ENCODE measurements around the gene SDCCAG8.
A peak's percentile ranks its signal among the peaks of the same experiment; 100 is the strongest.
"Not testable (repeated sequence)": the region's sequence is repeated elsewhere in the genome, so short reads cannot be mapped to it uniquely, and the experiment has no call there.

Gene SDCCAG8

DNA sequence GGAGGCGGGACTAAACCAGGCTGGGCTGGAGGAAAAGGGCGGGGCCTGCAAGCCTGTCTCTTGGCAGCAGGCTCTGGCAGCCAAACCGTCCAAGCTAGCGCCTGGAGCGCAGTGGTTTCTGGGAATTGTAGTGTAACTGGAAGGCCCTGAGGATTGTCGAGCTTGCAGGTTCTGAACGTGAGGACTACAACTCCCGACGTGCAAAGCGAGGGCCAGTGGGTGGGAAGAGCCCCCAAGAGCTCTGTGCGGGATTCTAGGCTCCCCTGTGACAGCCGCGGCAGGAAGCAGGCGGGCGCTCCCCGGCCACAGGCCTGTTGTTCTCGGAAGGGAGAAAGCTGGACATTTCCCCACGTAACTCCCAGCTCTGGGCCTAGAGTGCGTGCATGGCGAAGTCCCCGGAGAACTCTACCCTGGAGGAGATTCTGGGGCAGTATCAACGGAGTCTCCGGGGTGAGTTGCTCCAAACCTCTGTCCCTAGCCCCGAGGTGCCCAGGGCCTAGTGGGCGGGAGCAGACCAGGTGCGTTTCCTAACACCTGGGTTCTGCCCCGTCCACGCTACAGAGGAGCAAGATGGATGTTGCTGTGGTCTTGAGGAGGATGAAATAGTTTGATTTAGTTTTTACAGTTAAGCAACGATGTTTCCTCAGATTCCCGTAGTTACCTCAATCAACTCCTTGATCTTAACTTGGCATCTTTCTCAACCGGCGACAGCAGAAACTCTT, at the start of gene SDCCAG8:
Gene SDCCAG8, plus strand, starts transcription at position 251 of the 722 bp plus-strand sequence. Its CDS starts 133 bp downstream, at position 384.
- DNase-seq: peak; percentile 82 to 100 (median 98)

DNA sequence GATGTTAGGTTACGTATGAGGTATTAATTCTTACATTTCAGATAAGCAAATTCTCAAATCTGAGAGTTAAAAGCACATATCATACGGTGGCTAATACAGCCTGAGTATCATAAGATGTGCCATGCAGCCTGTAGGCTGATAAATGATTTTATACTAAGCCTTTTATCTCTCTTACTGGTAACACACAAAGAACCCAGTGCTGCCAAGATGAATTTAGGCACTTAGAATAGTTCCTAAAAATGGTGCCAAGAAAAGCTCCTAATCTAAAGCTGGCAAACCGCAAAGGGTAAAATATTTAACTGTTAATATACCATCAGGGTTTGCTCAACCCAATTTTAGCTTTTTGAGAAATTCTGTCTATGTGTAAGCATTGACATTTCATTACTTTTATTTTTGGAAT, 43.9 kb upstream of the SDCCAG8 start:
- not testable (repeated sequence) for DNase-seq

DNA sequence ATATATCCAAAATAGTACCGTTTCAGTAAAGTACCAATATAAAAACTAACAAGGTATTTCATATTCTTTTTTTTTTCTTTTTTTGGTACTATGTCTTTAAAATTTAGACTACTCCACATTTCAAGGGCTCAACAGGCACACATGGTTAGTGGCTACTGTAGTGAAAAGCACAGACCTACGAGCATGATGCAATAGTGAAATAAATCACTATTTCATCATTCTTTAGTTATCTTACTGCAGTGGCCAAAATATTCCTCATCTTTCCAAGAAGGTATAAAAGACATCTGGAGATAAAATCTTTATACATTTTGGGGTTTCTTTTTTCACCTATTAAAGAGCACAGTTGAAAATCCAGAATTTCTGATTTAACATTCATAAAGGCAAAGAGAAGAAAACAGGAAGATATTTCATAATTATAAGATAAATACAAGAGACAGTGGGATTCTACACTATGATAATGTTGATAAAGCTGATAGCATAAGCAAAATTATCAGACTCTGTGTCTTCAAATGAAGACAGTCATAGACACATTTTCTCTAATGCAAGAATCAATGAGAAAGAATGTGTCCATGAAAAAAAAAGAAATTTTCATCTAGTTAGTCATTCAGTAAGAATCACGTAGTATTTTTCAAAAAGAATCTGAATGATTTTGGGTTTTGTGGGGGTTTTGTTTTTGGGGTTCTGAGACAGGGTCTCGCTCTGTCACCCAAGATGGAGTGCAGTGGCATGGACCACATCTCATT, 42.6 kb upstream of the SDCCAG8 start:
- no peak for DNase-seq

- not testable (repeated sequence) for DNase-seq
These were observed 40.5 kb upstream of the SDCCAG8 start for GRCh38 chr1:243215276-243215875.

DNA sequence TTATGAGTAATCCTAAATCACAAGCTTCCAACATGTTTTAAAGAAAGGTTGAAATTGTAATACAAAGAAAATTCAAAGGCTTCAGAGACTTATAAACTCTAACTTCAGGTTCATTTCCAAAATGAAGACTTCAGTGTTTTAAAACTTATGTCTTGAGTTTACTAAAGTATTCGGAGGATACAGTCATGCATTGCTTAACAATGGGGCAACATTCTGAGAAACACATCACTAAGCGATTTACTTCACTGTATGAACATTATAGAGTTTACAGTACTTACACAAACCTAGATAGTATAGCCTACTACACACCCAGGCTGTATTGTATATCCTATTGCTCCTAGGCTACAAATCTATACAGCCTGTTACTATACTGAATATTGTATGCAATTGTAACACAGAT, 39.1 kb upstream of the SDCCAG8 start:
- DNase-seq: no peak

GRCh38 chr1:243217349-243217748, 38.5 kb upstream of the SDCCAG8 start:
- DNase-seq: no peak

DNA sequence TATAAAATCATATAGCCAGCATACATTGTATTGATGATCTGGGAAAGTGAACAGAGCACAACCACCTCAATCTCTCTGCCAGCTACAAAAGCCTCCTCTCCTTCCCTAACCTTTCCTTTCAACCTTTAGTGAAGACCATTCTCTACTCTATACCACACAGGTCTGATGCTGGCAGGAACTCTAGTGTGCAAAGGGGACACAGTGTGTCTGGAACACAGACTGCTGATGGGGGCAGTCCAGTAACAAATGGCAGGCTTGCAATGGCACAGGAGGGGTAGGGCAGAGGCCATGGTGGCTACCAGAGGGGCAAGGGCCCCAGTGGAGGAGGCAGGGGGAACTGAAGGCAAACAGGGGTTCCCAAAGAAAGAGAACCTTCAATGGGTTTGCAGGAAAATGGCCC, 37.8 kb upstream of the SDCCAG8 start:
- DNase-seq: no peak

GRCh38 chr1:243227622-243228021, 28.2 kb upstream of the SDCCAG8 start:
- DNase-seq: no peak

- no peak for DNase-seq
These were observed 26.3 kb upstream of the SDCCAG8 start for GRCh38 chr1:243229526-243229925.

GRCh38 chr1:243230914-243231313, 24.9 kb upstream of the SDCCAG8 start:
- DNase-seq: no peak

DNA sequence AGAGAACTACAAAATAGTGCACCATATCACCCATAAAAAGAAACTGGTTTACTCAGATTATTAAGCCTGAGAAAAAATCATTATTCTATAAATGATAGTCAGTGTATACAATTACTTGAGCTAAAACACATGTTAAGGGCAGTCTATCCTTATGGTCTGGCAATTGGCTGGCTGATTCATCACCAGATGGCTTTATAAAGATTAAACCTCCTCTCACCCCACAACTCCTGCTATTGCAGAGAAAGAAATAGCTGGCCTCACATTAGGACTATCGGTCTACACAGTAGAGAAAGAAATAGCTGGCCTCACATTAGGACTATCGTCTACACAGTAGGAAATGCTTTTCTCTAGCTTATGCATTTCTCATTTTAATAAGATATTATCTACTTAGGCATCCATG, 21.9 kb upstream of the SDCCAG8 start:
- DNase-seq: no peak

GRCh38 chr1:243234978-243235647, 20.7 kb upstream of the SDCCAG8 start:
- DNase-seq: no peak

DNA sequence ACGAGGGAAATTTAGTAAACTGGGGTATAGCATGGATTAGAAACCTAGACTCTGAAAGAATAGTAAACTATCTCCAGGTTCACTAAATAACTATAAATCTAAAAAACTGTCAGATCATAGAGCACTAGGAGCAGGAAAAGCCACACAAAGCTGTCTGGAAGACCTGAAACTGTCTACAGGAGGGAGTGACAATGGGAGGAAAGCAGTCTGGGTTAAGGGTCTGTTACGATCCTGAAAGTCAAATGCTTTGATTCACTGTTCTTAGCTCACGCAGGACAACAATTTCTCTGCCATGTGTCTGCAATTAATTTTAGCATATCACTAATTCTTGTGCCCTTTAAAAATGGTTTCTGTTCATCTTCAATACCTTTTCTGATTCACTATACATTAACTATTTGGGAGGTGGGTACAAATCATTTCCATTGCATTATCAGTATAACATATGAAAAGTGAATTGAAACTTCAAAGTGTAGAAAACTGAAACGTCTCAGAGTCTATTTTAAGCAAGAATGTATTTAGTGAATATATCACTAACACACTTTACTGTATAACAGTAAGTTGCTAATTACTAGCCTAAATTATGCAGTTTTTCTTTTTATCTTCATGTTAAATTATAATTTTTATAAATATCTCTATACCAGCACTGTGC, 19.1 kb upstream of the SDCCAG8 start:
- no peak for DNase-seq

DNA sequence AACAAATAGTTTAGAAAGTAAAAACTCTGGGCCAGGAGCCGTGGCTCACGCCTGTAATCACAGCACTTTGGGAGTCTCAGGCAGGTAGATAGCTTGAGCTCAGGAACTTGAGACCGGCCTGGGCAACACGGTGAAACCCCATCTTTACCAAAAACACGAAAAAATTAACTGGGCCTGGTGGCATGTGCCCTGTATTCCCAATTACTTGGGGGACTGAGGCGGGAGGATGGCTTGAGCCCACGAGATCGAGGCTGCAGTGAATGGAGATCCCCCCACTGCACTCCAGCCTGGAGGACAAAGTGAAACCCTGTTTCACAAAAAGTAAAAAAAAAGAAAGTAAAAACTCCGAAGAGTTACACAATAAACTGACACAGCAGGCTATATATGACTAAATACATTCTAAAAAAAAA, 11.4 kb upstream of the SDCCAG8 start:
- no peak for DNase-seq

DNA sequence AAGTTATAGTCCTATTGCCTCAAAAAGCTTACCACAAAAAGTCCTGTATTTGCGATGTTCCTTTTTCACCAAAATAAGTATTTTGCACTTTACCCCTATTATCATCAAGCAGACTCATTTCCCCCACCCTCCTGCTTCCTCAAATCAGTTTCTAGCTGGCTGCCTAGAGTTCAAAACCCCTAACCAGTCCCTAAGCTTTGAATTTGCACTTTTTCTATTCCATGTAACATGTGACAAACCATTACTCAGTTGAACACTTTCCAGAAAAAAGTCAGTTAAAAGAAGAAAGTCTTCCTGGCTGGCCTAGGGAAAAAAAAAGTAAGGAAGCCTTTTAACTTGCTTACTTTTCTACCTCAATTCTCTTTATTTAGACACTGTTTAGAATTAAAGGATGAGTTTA, 8.9 kb upstream of the SDCCAG8 start:
- no peak for DNase-seq

DNA sequence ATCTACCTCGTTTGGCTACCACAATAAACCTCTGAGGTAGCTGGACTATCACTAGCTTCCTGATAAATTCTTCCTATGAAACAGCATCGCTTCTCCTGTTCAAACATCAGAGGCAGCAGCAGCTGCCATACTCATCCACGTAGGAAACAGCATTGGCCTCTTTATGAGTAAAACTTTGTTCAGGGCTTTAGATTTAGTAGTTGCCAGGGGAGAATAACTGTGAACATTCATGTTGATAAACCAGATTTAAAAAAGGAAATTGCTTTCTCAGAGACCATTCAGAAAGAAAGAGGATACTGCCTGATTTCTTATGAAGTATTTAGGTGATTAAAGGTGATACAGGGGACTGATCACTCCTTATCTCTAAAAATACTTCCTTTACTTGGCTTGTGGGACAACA, 7.9 kb upstream of the SDCCAG8 start:
- DNase-seq: no peak

GRCh38 chr1:243249214-243249613, 6.6 kb upstream of the SDCCAG8 start:
- DNase-seq: no peak

GRCh38 chr1:243250102-243250501, 5.7 kb upstream of the SDCCAG8 start:
- no peak for DNase-seq

GRCh38 chr1:243251539-243251938, 4.3 kb upstream of the SDCCAG8 start:
- no peak for DNase-seq

- no peak for DNase-seq
These were observed 2.5 kb upstream of the SDCCAG8 start for GRCh38 chr1:243253211-243253925.

- DNase-seq: peak in 1 of 58 donors; percentile 62
These were observed 2.0 kb upstream of the SDCCAG8 start for GRCh38 chr1:243253926-243254232.
